Common myeloid progenitor, CD34-positive (primary cell): ENCODE results near the gene CLEC16A.
"Not testable (repeated sequence)": the region's sequence is repeated elsewhere in the genome, so short reads cannot be mapped to it uniquely, and the experiment has no call there.

Experiments
- CTCF ChIA-PET: fragments of 350-600 bp; sonication (Branson Sonifier 250); formaldehyde crosslinking; loops from one replicate; lab custom pipeline; 2021; ENCODE audit warnings: antibody characterized with exemption; lab: Charles Lee
- POLR2A ChIA-PET: fragments of 350-600 bp; sonication (Branson Sonifier 250); formaldehyde crosslinking; loops from one replicate; lab custom pipeline; 2021; ENCODE audit warnings: antibody characterized with exemption; lab: Charles Lee
- DNase-seq, 3 donors: peaks; one replicate each; pipeline versions ENCODE4 v3.0.0 to v3.0.0-alpha.2; 2013
- H3K27ac ChIP-seq, 2 experiments: 1 replicate in 1 of 2; 2 replicates in 1 of 2; pipeline ENCODE4 v1.7.0; 2013; ENCODE audit warnings: inconsistent platforms in 2 of 2, low read length in 2 of 2, mild to moderate bottlenecking in 2 of 2, low read depth in 1 of 2, moderate library complexity in 1 of 2; ENCODE audit not compliant: severe bottlenecking in 2 of 2, insufficient read depth in 1 of 2, poor library complexity in 1 of 2
- H3K27me3 ChIP-seq, 5 experiments: replicated peaks in 2 of 5; 1 replicate in 3 of 5; 2 replicates in 2 of 5; pipeline versions ENCODE4 v1.6.1 to v1.7.0; 2013; ENCODE audit warnings: low read length in 4 of 5, mild to moderate bottlenecking in 2 of 5, moderate library complexity in 2 of 5, inconsistent platforms in 1 of 5; ENCODE audit not compliant: insufficient read depth in 5 of 5, control insufficient read depth in 4 of 5
- H3K36me3 ChIP-seq, 4 experiments: 1 replicate in 2 of 4; 2 replicates in 2 of 4; pipeline versions ENCODE4 v1.6.1 to v1.7.0; 2013; ENCODE audit warnings: low read length in 3 of 4, control low read depth in 1 of 4, mild to moderate bottlenecking in 1 of 4; ENCODE audit not compliant: control insufficient read depth in 4 of 4, insufficient read depth in 4 of 4
- H3K4me1 ChIP-seq, 4 experiments: 1 replicate in 3 of 4; 2 replicates in 1 of 4; pipeline versions ENCODE4 v1.6.1 to v1.7.1; 2013; ENCODE audit warnings: low read length in 3 of 4, mild to moderate bottlenecking in 3 of 4, control low read depth in 1 of 4, inconsistent platforms in 1 of 4, moderate library complexity in 1 of 4; ENCODE audit not compliant: control insufficient read depth in 4 of 4, insufficient read depth in 4 of 4; ENCODE audit errors: control extremely low read depth in 1 of 4
- H3K4me3 ChIP-seq, 7 experiments: 1 replicate in 4 of 7; 2 replicates in 3 of 7; pipeline versions ENCODE4 v1.5.1 to v1.7.0; 2013; ENCODE audit warnings: mild to moderate bottlenecking in 7 of 7, low read length in 6 of 7, moderate library complexity in 6 of 7, inconsistent platforms in 2 of 7, low read depth in 2 of 7, control low read depth in 1 of 7; ENCODE audit not compliant: insufficient read depth in 4 of 7, control insufficient read depth in 1 of 7; ENCODE audit errors: extremely low read depth in 1 of 7
- H3K9me3 ChIP-seq, 5 experiments: 1 replicate in 4 of 5; 2 replicates in 1 of 5; pipeline versions ENCODE4 v1.6.1 to v1.7.1; 2013; ENCODE audit warnings: low read length in 4 of 5, mild to moderate bottlenecking in 2 of 5, inconsistent platforms in 1 of 5, low read depth in 1 of 5, moderate library complexity in 1 of 5; ENCODE audit not compliant: control insufficient read depth in 4 of 5, insufficient read depth in 2 of 5; ENCODE audit errors: control extremely low read depth in 1 of 5
- WGBS: methylation state at CpG from one replicate; pipeline ENCODE4 v1.1.5; 2013; ENCODE audit not compliant: insufficient coverage; 5-methylcytosine and 5-hydroxymethylcytosine counted together

The CLEC16A gene

GRCh38 chr16:10925285-10925684 is 19.1 kb upstream of the CLEC16A start:
- POLR2A ChIA-PET, H3K9me3 ChIP-seq, H3K27me3 ChIP-seq, DNase-seq, H3K4me3 ChIP-seq, H3K27ac ChIP-seq: not testable (repeated sequence)
- CTCF ChIA-PET = interaction anchor here (1.2 to 2.5 kb wide), 4 partner anchors 11 to 25 kb away, joined by 3 to 8 read pairs (median 5); no protein-coding TSS in a partner anchor
- H3K4me1 ChIP-seq = peaks cover 0 to 15% (median 12%) of the 10 kb centered on the region in 4 experiments
- WGBS = 100% methylated on average over 2 of the region's 3 CpGs
- H3K36me3 ChIP-seq = peaks cover 18 to 77% (median 55%) of the 10 kb centered on the region in 4 experiments

GRCh38 chr16:10926094-10926493 is 18.3 kb upstream of the CLEC16A start:
- H3K4me3 ChIP-seq = no peak overlapping the region
- no peak for DNase-seq
- H3K9me3 ChIP-seq = peaks cover 0 to 3% (median 0%) of the 10 kb centered on the region in 5 experiments
- CTCF ChIA-PET = interaction anchor here (1.2 to 2.5 kb wide), 5 partner anchors 8 to 24 kb away, joined by 3 to 8 read pairs (median 5); no protein-coding TSS in a partner anchor
- WGBS = 72% methylated on average over 4 of the region's 4 CpGs
- POLR2A ChIA-PET = interaction anchor here (0.6 kb wide), 1 partner anchor 45 kb away, joined by 3 read pairs; no protein-coding TSS in a partner anchor
- H3K36me3 ChIP-seq = peaks cover 15 to 71% (median 52%) of the 10 kb centered on the region in 4 experiments
- no peaks in the 10 kb centered on the region for H3K27me3 ChIP-seq
- no peak overlapping the region for H3K27ac ChIP-seq
- peaks cover 0 to 21% (median 19%) of the 10 kb centered on the region in 4 experiments for H3K4me1 ChIP-seq

DNA sequence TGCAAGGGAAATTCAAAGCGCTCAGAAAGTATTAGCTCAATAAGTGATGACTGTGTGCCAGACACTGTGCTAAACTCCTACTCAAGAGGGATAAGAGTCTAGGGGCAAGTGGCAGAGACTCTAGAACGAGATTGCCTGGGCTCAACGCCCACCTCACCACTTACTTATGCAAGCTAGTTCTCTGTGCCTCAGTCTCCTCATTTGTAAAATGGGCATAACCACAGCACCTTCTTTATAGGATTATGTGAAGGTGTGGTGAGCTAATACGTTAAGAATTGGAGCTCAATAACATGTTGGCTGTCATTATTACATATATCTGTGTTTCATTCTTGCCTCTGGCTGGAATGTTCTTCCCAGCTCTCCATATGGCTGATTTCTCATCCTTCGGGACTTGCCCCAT is 17.5 kb upstream of the CLEC16A start:
- no peak overlapping the region for H3K27ac ChIP-seq
- CTCF ChIA-PET = interaction anchor here (1.7 to 2.5 kb wide), 3 partner anchors 8 to 23 kb away, joined by 5 to 8 read pairs (median 6); no protein-coding TSS in a partner anchor
- no peak overlapping the region for H3K4me3 ChIP-seq
- no peak for DNase-seq
- WGBS = 92% methylated on average over 2 of the region's 5 CpGs
- peaks cover 0 to 26% (median 19%) of the 10 kb centered on the region in 4 experiments for H3K4me1 ChIP-seq
- peaks cover 0 to 3% (median 0%) of the 10 kb centered on the region in 5 experiments for H3K9me3 ChIP-seq
- POLR2A ChIA-PET = interaction anchor here (0.6 kb wide), 1 partner anchor 46 kb away, joined by 3 read pairs; no protein-coding TSS in a partner anchor
- H3K27me3 ChIP-seq = no peaks in the 10 kb centered on the region
- peaks cover 11 to 64% (median 48%) of the 10 kb centered on the region in 4 experiments for H3K36me3 ChIP-seq

- 98% methylated on average over 11 of the region's 11 CpGs for WGBS
- POLR2A ChIA-PET = no interaction called here
- Histone ChIP-seq H3K27ac (no peak overlapping the region), H3K4me3 (no peak overlapping the region), H3K4me1 (peaks cover 0 to 26% (median 19%) of the 10 kb centered on the region in 4 experiments), H3K9me3 (peaks cover 0 to 3% (median 0%) of the 10 kb centered on the region in 5 experiments), H3K27me3 (no peaks in the 10 kb centered on the region), H3K36me3 (peaks cover 13 to 61% (median 45%) of the 10 kb centered on the region in 4 experiments)
- DNase-seq = no peak
- CTCF ChIA-PET = interaction anchor here (1.7 to 2.5 kb wide), 4 partner anchors 9 to 22 kb away, joined by 5 to 8 read pairs (median 6); no protein-coding TSS in a partner anchor
Observed at GRCh38 chr16:10927497-10928112, 16.8 kb upstream of the CLEC16A start.

DNA sequence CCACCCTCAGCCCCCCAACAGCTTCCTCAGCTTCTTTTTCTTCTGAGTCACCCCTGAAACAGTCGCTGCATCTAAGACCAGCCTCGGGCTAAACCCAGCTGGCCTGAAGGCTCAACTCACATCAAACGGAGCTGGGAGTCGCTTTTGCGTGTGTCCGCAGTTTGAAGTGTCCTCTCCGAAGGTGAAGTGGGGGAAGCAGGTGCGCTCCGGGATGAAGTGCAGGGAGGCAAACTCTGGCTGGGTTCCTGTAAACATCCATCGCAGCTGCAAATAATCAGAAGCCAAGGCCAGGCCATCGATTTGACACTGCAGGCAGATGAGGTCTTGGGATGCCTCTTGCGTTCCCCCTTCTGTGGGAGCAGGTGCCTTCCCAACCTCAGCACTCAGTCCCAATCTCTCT is 15.3 kb upstream of the CLEC16A start:
- DNase-seq, POLR2A ChIA-PET, H3K27ac ChIP-seq, H3K9me3 ChIP-seq, H3K27me3 ChIP-seq, H3K4me3 ChIP-seq: not testable (repeated sequence)
- 98% methylated on average over 7 of the region's 12 CpGs for WGBS
- Histone ChIP-seq H3K36me3 (peaks cover 15 to 61% (median 44%) of the 10 kb centered on the region in 4 experiments), H3K4me1 (peaks cover 0 to 28% (median 19%) of the 10 kb centered on the region in 4 experiments)
- CTCF ChIA-PET = interaction anchor here (1.5 to 1.9 kb wide), 2 partner anchors 8 to 19 kb away, joined by 5 to 6 read pairs; no protein-coding TSS in a partner anchor

- DNase-seq = peak; percentile 39 to 70 (median 61)
- CTCF ChIA-PET = interaction anchor here (1.0 to 2.9 kb wide), 5 partner anchors 8 to 52 kb away, joined by 3 to 9 read pairs (median 5); no protein-coding TSS in a partner anchor
- 28% methylated on average over 10 of the region's 15 CpGs for WGBS
- peak overlapping the region in 1 of 2 experiments; percentile 14 for H3K27ac ChIP-seq
- H3K27me3 ChIP-seq = no peaks in the 10 kb centered on the region
- POLR2A ChIA-PET = no interaction called here
- H3K9me3 ChIP-seq = no peaks in the 10 kb centered on the region
- H3K4me1 ChIP-seq = peaks cover 0 to 33% (median 19%) of the 10 kb centered on the region in 4 experiments
- H3K4me3 ChIP-seq = peak overlapping the region in 1 of 7 experiments; percentile 54
- peaks cover 19 to 62% (median 41%) of the 10 kb centered on the region in 4 experiments for H3K36me3 ChIP-seq
Observed at GRCh38 chr16:10929853-10930754, 14.3 kb upstream of the CLEC16A start.
